Measurements from ENCODE around the gene CALN1. TPM values are rescaled to one million over a fixed set of nuclear protein-coding genes. Genes with fewer than 3 reads are reported as not detected.
A peak's percentile ranks its signal among the peaks of the same experiment; 100 is the strongest.

Gene CALN1
- total and polyA plus RNA-seq, 2 of the 8 experiments (the other 6 are each of a cell fraction or from before 2014, with no cell fraction given): 6.4 to 15.2 TPM

- Histone ChIP-seq H3K9me3 (ENCODE audit: insufficient read depth in 2 of 2, low read depth in 1 of 2, low read length in 1 of 2) (no peaks in the 10 kb centered on the region), H3K4me2 (ENCODE audit: insufficient read depth in 1 of 2, low read depth in 2 of 2, low read length in 2 of 2) (no peak overlapping the region), H3K18ac (ENCODE audit: extremely low read depth, low read length) (no peak overlapping the region), H3K27me3 (replicated peaks in 1 of 4; ENCODE audit: control insufficient read depth in 3 of 4, extremely low read depth in 1 of 4, insufficient read depth in 3 of 4, low read length in 3 of 4) (no peaks in the 10 kb centered on the region; a peak in 1 of 7 replicates), H2BK12ac (ENCODE audit: low read depth, low read length) (no peak overlapping the region), H2BK20ac (ENCODE audit: low read length) (no peak overlapping the region), H3K4ac (replicated peaks; ENCODE audit: insufficient read length, low read depth, low read length) (no peak overlapping the region), H2BK120ac (replicated peaks; ENCODE audit: low read depth, low read length) (no peak overlapping the region), H3K79me1 (ENCODE audit: low read depth, low read length) (no peaks in the 10 kb centered on the region), H3K23ac (ENCODE audit: insufficient read length) (no peak overlapping the region), H2BK5ac (ENCODE audit: low read depth, low read length) (no peak overlapping the region), H3K9ac (replicated peaks in 1 of 4; ENCODE audit: extremely low read depth in 1 of 4, low read depth in 3 of 4, low read length in 3 of 4) (no peak overlapping the region), H3K27ac (ENCODE audit: low read depth, low read length) (no peak overlapping the region), H3K14ac (ENCODE audit: insufficient read length) (no peak overlapping the region), H3K79me2 (ENCODE audit: control insufficient read depth in 1 of 2, insufficient read depth in 2 of 2, low read length in 2 of 2) (no peaks in the 10 kb centered on the region), H3K56ac (replicated peaks; ENCODE audit: insufficient read length, low read depth, low read length) (no peak overlapping the region), H2AFZ (ENCODE audit: low read length) (0 out of 2 replicates have a peak overlapping the region, but pooled peaks have one; percentile 70), H3K4me1 (replicated peaks in 1 of 4; ENCODE audit: control insufficient read depth in 3 of 4, insufficient read depth in 4 of 4, low read length in 3 of 4) (peaks cover 2 to 7% (median 3%) of the 10 kb centered on the region in 4 experiments; a peak in 6 of 7 replicates), H3K23me2 (ENCODE audit: low read depth, low read length) (no peaks in the 10 kb centered on the region; the same call in 1 of the 2 replicates), H4K5ac (ENCODE audit: insufficient read length, low read depth, low read length) (no peak overlapping the region), H4K20me1 (replicated peaks in 1 of 2; ENCODE audit: control insufficient read depth in 1 of 2, insufficient read depth in 2 of 2, low read length in 2 of 2) (peaks cover 0 to 2% of the 10 kb centered on the region in 2 experiments), H2BK15ac (ENCODE audit: low read length) (no peak overlapping the region), H2AK5ac (ENCODE audit: low read depth, low read length) (no peak overlapping the region), H4K8ac (ENCODE audit: extremely low read depth, insufficient read depth, low read length) (no peak overlapping the region), H3K36me3 (ENCODE audit: control insufficient read depth in 2 of 4, insufficient read depth in 4 of 4, low read length in 3 of 4) (no peaks in the 10 kb centered on the region), H3K4me3 (ENCODE audit: extremely low read depth in 1 of 4, insufficient read depth in 2 of 4, low read depth in 3 of 4, low read length in 4 of 4) (no peak overlapping the region), H4K91ac (replicated peaks; ENCODE audit: insufficient read length, low read length) (no peak overlapping the region)
- ChIA-PET POLR2A (ENCODE audit: partially characterized antibody) (interaction anchor here (2.0 kb wide), 1 partner anchor 14 kb away, joined by 4 read pairs; no protein-coding TSS in a partner anchor), CTCF (ENCODE audit: partially characterized antibody) (interaction anchor here (0.6 to 1.6 kb wide), 5 partner anchors 18 to 529 kb away, joined by 3 to 7 read pairs (median 3); no protein-coding TSS in a partner anchor)
- WGBS, 2 experiments (ENCODE audit: extremely low coverage in 1 of 2, insufficient coverage in 1 of 2, insufficient read length in 1 of 2, insufficient replicate concordance in 2 of 2, low coverage in 1 of 2, low lambda C conversion rate in 2 of 2, missing lambda C conversion rate in 1 of 2): 86% methylated on average over 7 of the region's 7 CpGs; no CpG with 5 or more reads in 1 of the 2 experiments
- no peak for DNase-seq (ENCODE audit: low read depth in 1 of 2, low spot score in 2 of 2)
- no peak for TF ChIP-seq GABPA (IDR thresholded peaks at IDR 0.05; ENCODE audit: borderline replicate concordance, insufficient read depth, low read length)
- TF ChIP-seq ASH2L (IDR thresholded peaks at IDR 0.05; ENCODE audit: low read length): no peak
- TF ChIP-seq BACH1 (IDR thresholded peaks at IDR 0.05; ENCODE audit: low read length): no peak
- TF ChIP-seq HDAC2 (IDR thresholded peaks at IDR 0.05; ENCODE audit: borderline replicate concordance in 1 of 2, low read depth in 2 of 2, low read length in 2 of 2): no peak
- TF ChIP-seq RXRA (IDR thresholded peaks at IDR 0.05; ENCODE audit: insufficient read depth, low read depth, low read length): no peak
- TF ChIP-seq RFX5 (IDR thresholded peaks at IDR 0.05; ENCODE audit: borderline replicate concordance, low read depth, low read length): no peak
- TF ChIP-seq KDM4A (IDR thresholded peaks at IDR 0.05; ENCODE audit: low read depth, low read length, severe bottlenecking): no peak
- no peak for TF ChIP-seq POLR2AphosphoS5 (IDR thresholded peaks at IDR 0.05; ENCODE audit: low read depth, low read length)
- TF ChIP-seq SIRT6 (IDR thresholded peaks at IDR 0.05; ENCODE audit: low read length): no peak
- TF ChIP-seq BCL11A (IDR thresholded peaks at IDR 0.05; ENCODE audit: low read depth in 2 of 2, low read length in 2 of 2): no peak
- TF ChIP-seq EZH2 (IDR thresholded peaks at IDR 0.05; ENCODE audit: low read depth, low read length, severe bottlenecking): no peak
- no peak for TF ChIP-seq HDAC6 (IDR thresholded peaks at IDR 0.05; ENCODE audit: low read depth, low read length)
- no peak for TF ChIP-seq CBX8 (IDR thresholded peaks at IDR 0.05; ENCODE audit: borderline replicate concordance, low read depth, low read length)
- no peak for FAIRE-seq
Measured at GRCh38 chr7:72446131-72446530, 34.0 kb upstream of the CALN1 start.

Data from H1 (cell line).